Stromal cell of bone marrow (primary cell): ENCODE data around the gene TCEAL7.

ENCODE experiments used
- DNase-seq: peaks from one replicate; pipeline ENCODE4 v3.0.0-alpha.2; 2012; ENCODE audit warnings: low read depth

TCEAL7 gene

GRCh38 chrX:103369479-103369878 is 39.4 kb downstream of the TCEAL7 start:
- no peak for DNase-seq

GRCh38 chrX:103372886-103373285 is 42.8 kb downstream of the TCEAL7 start:
- DNase-seq, result no peak

- no peak for DNase-seq
These were observed 43.5 kb downstream of the TCEAL7 start for GRCh38 chrX:103373581-103373980.

- no peak for DNase-seq
These were observed 46.3 kb downstream of the TCEAL7 start, which contains the start of gene BEX3 for GRCh38 chrX:103376118-103376978. TSS of gene BEX3 (plus strand) at chrX:103376538. CDS start at chrX:103377522, 984 bp downstream.

GRCh38 chrX:103376979-103377324 is 46.9 kb downstream of the TCEAL7 start:
- DNase-seq, result no peak

- DNase-seq, result no peak
These were observed 49.0 kb downstream of the TCEAL7 start for GRCh38 chrX:103378990-103379389.
